ENCODE data around the gene ZNF584. TPM values are rescaled to one million over a fixed set of nuclear protein-coding genes. Genes with fewer than 3 reads are reported as not detected.

The ZNF584 gene
- total RNA-seq, 1 donor from 2014 or later: 8.2 TPM

DNA sequence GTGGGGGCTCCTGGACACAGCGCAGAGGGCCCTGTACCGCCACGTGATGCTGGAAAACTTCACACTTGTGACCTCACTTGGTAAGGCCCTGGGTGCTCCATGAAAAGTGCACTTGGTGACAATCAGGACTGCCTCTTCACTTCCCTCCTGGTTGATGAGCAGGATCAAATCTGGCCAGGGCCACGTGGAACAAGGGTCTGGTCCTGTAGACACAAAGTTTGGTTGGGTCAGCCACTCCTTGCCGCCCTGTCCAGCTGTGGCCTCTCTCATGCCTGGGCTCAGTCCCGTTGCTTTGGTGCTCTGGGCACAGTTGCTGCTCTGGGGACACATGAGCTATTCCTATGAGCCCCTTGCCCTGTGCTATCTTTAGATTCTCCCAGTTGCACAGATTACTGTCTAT lies 45.3 kb downstream of the ZNF584 start:
- FAIRE-seq (no peak), DNase-seq (ENCODE audit: low read depth) (no peak)
- Histone ChIP-seq H3K4me3 (ENCODE audit: low read depth, low read length) (no peak overlapping the region), H3K36me3 (ENCODE audit: control insufficient read depth, insufficient read depth, low read length) (peaks cover 13% of the 10 kb centered on the region), H3K27me3 (ENCODE audit: control insufficient read depth, insufficient read depth, low read length) (no peaks in the 10 kb centered on the region)
- no peak for TF ChIP-seq CTCF (IDR thresholded peaks at IDR 0.05; ENCODE audit: insufficient read depth, low read length, severe bottlenecking)

GRCh38 chr19:58455306-58455705 lies 46.9 kb downstream of the ZNF584 start:
- FAIRE-seq (no peak), DNase-seq (ENCODE audit: low read depth) (no peak)
- no peak overlapping the region for H3K4me3 ChIP-seq (ENCODE audit: low read depth, low read length)
- no peak for TF ChIP-seq CTCF (IDR thresholded peaks at IDR 0.05; ENCODE audit: insufficient read depth, low read length, severe bottlenecking)
- H3K27me3 ChIP-seq (ENCODE audit: control insufficient read depth, insufficient read depth, low read length): no peaks in the 10 kb centered on the region
- H3K36me3 ChIP-seq (ENCODE audit: control insufficient read depth, insufficient read depth, low read length): peaks cover 13% of the 10 kb centered on the region

- TF ChIP-seq CTCF (IDR thresholded peaks at IDR 0.05; ENCODE audit: insufficient read depth, low read length, severe bottlenecking): no peak
- FAIRE-seq: no peak
- DNase-seq (ENCODE audit: low read depth): no peak
- Histone ChIP-seq H3K4me3 (ENCODE audit: low read depth, low read length) (no peak overlapping the region), H3K36me3 (ENCODE audit: control insufficient read depth, insufficient read depth, low read length) (peaks cover 13% of the 10 kb centered on the region), H3K27me3 (ENCODE audit: control insufficient read depth, insufficient read depth, low read length) (no peaks in the 10 kb centered on the region)
Measured at GRCh38 chr19:58456111-58456510, 47.7 kb downstream of the ZNF584 start.

- peaks cover 5% of the 10 kb centered on the region for H3K36me3 ChIP-seq (ENCODE audit: control insufficient read depth, insufficient read depth, low read length)
- H3K27me3 ChIP-seq (ENCODE audit: control insufficient read depth, insufficient read depth, low read length): no peaks in the 10 kb centered on the region
- FAIRE-seq: peak; percentile 81
- DNase-seq (ENCODE audit: low read depth): peak; percentile 82
- TF ChIP-seq CTCF (IDR thresholded peaks at IDR 0.05; ENCODE audit: insufficient read depth, low read length, severe bottlenecking): no peak
- no peak overlapping the region for H3K4me3 ChIP-seq (ENCODE audit: low read depth, low read length)
Measured at GRCh38 chr19:58460039-58460438, 51.6 kb downstream of the ZNF584 start.

GRCh38 chr19:58466089-58466759 lies 57.8 kb downstream of the ZNF584 start:
- no peak for TF ChIP-seq CTCF (IDR thresholded peaks at IDR 0.05; ENCODE audit: insufficient read depth, low read length, severe bottlenecking)
- Histone ChIP-seq H3K4me3 (ENCODE audit: low read depth, low read length) (peak overlapping the region; percentile 96), H3K27me3 (ENCODE audit: control insufficient read depth, insufficient read depth, low read length) (no peaks in the 10 kb centered on the region), H3K36me3 (ENCODE audit: control insufficient read depth, insufficient read depth, low read length) (peaks cover 5% of the 10 kb centered on the region)
- FAIRE-seq (no peak), DNase-seq (ENCODE audit: low read depth) (no peak)
